HG03139 (cell line): ENCODE measurements around the gene ZNF630.
"Not testable (repeated sequence)": the region's sequence is repeated elsewhere in the genome, so short reads cannot be mapped to it uniquely, and the experiment has no call there.

Experiments used
- ATAC-seq: cut with Tn5 transposase; IDR thresholded peaks from one replicate; pipeline ENCODE4 v1.9.1; 2021; ENCODE audit not compliant: unreplicated experiment

Gene ZNF630

DNA sequence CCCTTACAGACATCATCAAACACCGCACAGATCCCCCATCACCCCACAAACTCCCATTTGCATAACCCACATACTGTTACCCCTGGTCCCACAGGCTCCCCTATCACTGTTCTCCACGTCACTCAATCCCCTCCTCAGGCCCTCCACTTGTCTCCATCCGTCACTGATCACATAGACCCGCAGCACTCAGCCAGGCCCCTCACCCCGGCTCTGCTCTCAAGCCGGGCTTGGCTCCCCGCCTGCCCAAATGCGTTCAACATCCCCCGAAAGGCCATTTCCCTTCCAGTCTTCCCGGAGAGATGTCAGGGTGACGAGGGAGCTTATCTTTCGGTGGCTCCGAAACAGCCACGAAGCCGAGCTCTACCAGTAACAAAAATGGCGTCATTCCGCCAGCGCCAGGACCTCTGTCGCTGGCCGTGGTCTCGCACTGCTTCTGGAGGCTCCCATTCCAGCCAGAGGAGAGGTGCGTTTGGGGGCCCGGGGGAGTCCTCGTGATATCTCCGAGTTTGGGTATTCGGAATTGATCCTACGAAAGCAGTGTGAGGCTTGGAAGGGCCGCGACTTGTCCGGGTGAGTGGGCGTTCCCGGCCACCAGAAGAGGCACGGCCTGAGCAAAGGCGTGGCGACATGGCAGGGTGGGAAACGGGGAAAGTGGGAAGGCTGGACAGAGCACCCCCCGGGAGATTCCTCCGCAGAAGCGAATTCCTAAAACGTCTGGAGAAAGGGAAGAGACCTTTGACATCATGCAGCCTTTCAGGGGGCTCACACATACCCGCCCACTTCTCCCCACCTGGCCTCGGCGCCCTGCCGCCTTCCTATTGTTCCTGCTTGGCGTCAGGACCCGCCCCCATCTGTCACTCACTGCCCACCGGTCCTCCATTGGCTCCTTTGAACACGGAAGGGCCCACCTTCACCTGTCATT, at the start of gene ZNF630:
TSS of gene ZNF630 (minus strand) at position 577 of the 922 bp plus-strand sequence. CDS start 4,754 bp downstream, outside the sequence.
- peak; percentile 89 for ATAC-seq

DNA sequence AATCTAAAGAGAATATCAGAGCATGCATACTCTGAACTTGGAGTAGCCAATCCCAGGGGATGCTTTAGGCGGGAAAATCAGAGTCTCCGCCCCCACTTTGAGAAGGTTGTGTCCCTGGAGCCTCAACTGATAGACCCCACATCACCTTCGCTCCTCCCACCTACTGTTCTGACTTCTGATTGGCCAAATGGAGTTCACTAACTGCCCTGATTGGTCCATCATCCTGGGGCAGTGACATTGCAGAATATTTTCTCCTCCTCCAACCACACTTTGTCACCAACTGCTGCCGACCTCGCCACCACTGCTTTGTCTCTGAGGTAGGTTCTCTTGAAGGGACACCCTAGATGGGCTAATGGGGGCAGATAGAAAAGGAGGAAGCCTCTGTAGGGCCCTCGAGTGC, 36.3 kb upstream of the ZNF630 start:
- no peak for ATAC-seq

DNA sequence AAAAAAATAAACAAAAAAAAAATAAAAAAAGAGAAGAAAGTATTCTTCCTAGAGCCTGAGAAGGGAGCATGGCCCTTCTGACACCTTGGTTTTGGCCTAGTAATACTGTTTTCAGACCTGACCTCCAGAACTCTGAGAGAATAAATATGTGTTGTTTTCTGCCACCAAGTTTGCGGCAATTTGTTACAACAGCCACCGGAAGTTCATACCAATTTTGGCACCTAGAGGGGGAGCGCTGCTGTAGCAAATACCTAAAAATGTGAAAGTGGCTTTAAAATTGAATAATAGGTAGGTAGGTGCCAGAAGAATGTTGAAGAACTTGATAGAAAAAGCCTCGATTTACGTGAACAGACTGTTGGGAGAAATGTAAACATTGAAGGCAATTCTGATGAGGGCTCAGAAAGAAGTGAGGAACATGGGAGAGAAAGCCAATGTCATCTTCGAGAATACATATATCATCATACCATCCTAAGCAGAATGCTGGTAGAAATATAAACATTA, 31.5 kb upstream of the ZNF630 start:
- ATAC-seq = no peak

DNA sequence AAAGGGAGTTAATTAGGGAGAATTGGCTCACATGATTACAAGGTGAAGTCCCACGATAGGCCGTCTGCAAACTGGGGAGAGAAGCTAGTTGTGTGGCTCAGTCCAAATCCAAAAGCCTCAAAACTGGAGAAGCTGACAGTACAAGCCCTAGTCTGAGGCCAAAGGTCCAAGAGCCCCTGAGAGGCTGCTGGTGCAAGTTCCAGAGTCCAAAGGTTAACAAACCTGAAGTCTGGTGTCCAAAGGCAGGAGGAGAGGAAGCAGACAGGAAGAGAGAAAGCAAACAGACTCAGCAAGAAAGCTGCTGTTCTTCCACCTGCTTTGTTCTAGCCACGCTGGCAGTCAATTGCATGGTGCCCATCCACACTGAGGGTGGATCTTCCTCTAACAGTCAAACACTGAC, 30.0 kb upstream of the ZNF630 start:
- ATAC-seq = no peak

DNA sequence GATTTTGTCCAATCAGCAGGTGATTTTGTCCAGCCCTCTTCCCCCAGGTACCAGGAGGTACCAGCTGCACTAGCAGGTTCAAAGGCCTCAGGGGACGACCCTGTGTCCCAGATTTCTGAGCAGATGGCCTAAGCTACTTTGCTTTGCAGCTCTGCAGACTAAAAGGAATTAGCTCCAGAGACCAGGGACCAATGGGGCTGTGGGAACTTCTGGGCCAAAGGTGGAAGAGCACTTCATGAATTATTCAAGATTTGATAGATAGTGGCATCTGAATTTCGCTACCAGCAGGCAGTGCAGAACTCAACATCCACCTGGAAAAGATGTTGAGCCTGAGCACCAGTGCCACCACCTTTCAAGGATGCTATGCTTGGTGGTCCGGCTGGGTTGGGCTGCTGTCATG, 21.1 kb upstream of the ZNF630 start:
- ATAC-seq = not testable (repeated sequence)

DNA sequence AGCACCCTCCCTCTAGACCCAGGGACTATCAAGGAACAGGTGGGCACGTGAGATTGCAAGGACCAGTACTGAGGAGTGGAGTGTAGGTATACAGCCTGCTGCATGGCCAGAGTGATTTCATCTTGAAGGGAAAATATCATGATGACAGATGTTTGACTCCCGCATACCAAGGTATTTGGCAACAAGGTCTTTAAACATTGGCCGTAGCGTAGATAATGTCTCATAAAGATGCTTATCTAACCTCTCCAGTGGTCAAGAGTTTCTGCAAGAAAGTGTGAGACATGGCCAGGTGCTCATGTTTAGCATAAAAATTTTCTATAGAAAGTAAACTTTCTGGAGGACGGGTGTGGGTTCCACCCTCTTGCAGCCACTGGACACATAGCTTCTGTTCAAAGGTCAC, 18.7 kb upstream of the ZNF630 start:
- no peak for ATAC-seq

DNA sequence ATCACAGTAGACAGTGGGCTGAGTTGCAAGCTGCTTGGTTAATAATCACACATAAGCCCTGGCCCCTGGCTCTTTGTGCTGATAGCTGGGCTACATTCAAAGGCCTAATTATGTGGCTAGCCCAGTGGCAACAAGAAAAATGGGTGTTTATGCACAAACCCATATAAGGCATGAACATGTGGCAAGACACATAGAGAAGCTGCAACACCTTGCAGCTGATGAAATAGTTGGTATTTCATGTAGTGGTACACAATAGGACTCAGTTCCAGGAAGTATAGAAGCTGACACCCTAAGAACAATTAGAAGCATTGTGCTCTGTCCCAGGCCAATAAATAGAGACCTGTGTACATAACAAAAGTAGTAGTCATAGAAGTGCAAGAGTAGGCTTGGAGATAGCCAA, 14.6 kb upstream of the ZNF630 start:
- ATAC-seq = no peak

DNA sequence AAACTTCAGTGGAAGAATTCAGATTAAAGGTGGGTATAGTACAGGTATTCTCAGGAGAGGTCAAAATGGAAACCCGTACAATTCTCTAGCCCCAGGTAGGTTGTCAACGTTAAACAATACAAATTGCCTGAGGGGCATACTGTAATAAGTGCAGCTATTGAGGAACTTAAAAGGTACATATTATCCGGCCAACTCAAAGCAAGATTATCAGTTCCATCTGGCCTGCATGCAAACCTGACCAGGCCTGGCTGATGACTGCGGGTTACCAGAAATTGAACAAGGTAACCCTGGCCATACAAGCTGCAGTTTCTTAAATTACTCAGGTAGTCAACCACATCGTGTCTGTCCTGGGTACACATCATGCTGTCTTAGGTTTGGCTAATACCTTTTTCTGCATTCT, 12.3 kb upstream of the ZNF630 start:
- ATAC-seq = no peak

DNA sequence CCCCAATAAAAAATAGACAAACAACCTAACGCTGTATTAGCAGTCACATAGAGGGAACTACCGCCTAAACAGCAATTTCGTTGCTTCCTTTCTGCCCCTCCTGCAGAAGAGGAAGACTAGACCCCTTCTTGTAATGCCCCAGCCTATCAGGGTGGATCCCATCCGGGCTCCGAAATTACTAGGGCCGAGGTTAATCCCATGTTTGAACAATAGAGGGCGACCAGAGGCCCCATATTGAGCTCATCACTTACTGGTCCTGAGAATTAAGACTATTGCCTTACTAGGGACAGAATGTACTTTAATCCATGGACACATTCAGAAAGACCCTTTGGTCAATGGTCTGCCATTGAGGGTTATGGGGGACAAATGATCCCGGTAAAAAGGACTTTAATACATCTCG, 11.8 kb upstream of the ZNF630 start:
- ATAC-seq = no peak

DNA sequence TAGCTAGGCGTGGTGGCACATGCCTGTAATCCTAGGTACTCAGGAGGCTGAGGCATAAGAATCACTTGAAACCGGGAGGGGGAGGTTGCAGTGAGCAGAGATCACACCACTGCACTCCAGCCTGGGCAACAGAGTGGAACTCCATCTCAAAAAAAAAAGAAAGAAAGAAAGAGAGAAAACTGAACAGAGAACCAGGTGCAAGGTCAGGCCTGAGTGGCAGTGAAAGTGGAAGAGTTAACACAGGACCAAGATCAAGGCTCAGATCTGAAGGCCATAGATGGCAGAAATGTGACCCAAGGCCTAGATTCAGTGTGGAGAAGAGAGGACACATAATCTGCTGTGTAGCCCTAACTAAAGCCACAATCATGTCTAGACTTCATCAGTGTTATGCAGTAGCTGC, 4.9 kb upstream of the ZNF630 start:
- no peak for ATAC-seq

DNA sequence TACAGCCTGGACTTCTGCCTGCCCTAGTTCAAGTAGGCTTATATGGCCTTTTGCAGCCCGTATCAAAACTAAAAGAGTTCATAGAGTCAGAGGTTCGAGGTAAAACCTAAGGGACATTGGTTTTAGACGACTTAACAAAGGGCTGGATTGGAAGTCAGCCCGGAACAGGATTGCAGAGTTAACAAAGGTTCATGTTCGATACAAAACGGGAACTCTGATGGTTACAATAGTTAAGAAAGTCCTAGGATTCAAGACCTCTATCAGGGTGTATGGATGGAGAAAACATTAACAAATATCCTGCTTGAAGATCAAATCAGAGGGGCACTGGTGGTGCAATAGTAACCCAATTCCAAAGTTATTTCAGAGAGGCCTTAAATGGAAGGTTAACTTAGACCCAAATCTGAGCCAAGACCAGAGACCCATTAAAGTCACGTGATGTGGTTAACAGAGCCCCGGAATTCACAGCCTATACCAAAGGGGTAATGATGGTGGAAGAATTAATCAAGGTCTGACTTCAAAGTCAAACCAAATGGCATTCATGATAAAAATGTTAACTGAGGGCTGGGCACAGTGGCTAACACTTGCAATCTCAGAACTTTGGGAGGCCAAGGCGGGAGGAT, 656 bp upstream of the ZNF630 start:
- no peak for ATAC-seq

DNA sequence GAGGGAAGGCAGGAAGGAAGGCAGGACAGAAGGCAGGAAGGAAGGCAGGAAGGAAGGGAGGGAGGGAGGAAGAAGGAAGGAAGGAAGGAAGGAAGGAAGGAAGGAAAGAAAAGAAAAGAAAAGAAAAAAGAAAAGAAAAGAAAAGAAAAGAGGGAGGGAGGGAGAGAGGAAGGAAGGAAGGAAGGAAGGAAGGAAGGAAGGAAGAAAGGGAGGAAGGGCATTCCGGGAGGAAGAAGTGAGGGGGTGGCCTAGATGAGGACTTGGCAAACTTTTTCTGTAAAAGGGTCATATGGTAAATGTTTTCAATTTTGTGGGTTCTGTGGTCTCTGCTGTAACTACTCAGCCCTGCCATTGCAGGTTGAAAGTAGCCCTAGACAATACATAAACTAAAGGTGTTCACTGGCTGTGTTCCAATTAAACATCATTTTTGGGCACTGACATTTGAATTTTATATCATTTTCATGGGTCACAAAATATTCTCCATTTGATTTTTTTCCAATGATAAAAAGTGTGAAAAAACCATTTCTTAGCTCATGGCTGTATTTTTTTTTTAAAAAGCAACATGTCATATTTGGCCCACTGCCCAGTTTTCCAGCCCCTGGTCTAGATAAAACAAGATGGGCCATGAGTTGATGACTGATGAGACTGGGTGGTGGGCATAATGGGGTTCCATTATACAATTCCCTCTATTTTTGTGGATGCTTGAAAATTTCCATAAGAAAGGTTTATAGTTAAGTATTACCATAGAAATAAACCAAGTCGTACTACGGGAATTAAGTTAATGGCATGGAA, 3.1 kb downstream of the ZNF630 start:
- ATAC-seq = no peak

DNA sequence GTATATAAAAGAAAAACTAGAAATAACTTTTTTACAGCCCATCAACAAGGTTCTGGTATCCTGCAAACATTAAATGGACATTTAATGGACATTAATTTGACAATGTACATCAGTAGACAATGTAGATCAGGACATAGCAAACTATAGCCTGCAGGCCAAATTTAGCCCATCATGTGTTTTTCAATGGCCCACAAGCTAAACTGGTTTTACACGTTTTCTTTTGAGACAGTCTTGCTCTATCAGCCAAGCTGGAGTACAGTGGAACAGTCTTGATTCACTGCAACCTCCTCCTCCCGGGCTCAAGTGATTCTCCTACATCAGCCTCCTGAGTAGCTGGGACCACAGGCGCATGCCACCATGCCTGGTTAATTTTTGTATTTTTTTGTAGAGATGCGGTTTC, 7.2 kb downstream of the ZNF630 start:
- ATAC-seq = no peak

DNA sequence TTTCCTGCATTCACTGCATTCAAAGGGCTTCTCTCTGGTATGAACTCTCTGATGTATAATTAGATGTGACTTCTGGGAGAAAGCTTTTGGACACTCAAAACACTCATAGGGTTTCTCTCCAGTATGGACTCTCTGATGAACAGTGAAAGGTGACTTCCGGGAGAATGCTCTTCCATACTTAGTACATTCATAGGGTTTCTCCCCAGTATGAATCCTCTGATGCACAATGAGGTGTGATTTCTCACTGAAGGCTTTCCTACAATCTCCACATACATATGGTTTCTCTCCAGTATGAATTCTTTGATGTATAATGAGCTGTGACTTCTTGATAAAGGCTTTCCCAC, 12.2 kb downstream of the ZNF630 start:
- no peak for ATAC-seq

DNA sequence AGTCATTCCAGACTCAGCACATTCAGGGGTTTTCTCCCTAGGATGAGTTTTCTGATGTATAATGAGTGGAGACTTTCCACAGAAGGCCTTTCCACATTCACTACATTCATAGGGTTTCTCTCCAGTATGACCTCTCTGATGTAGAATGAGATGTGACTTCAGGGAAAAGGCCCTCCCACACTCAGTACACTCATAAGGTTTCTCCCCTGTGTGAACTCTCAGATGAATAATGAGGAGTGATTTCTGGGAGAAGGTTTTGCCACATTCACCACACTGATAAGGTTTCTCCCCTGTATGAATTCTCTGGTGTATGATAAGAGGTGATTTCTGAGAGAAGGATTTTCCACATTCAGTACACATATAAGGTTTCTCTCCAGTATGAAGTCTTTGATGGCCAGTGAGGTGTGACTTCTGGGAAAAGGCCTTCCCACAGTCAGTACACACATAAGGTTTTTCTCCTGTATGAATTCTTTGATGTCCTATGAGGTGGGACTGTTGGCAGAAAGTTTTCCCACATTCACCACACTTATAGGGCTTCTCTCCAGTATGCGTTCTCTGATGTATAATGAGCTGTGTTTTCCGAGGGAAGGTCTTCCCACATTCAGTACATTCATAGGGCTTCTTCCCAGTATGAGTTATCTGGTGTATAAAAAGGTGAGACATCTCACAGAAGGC, 12.7 kb downstream of the ZNF630 start:
- ATAC-seq = no peak

DNA sequence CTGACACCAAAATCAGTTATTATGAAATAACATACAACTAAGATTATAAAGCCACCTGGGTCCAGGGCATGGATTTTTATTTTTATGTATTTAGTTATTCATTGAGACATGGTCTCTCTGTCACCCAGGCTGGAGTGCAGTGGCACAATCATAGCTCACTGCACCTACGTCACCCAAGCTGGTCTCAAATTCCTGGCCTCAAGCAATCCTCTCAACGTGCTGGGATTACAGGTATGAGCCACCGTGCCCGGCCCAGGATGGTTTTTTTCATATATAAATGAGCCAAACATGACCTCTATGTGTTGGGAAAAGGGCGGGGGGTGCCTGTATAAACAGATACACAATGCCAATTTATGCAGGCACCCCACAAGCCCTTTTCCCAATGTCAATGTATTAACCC, 24.6 kb downstream of the ZNF630 start:
- ATAC-seq = no peak

DNA sequence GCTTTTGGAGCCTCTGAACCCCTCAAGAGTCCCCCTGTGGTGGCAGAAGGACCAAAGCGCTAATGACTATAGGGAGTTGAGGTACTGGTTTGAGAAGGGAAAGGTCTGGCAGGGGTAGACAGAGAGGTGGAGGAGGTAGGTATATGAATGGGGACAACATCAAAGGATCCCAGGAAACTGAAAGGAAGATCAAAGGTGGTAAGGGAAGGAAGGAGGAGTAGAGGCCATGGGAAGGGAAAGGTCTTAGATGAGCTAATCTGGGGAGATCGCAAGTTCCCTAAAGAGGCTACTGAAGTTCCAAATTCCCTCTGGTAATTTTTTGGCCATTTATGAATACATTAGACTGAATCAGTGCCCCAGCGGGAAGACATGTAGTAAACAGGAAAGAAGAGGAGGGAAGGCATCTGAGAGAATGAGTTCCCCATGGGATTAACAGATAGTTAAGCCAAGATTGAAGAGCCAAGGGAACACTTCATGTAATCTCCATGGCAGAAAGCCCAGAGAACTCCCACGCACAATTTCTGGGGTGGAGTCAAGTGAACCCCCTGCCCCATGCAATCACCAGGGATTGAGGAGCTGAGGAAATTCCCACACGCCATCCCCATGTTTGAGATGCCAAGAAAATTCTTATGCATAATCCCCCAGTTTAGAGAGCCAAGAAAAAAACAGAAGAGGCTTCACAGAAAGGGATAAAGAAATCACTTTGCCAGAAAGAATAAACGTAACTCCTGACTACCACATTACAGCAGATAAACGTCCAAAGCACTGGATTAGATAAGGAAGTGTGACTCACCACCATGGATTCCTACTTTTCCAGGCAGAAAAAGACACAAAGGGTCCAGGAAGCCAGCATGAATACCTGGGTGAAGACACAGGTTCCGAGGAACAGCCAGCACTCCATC, 25.8 kb downstream of the ZNF630 start:
- ATAC-seq = no peak

DNA sequence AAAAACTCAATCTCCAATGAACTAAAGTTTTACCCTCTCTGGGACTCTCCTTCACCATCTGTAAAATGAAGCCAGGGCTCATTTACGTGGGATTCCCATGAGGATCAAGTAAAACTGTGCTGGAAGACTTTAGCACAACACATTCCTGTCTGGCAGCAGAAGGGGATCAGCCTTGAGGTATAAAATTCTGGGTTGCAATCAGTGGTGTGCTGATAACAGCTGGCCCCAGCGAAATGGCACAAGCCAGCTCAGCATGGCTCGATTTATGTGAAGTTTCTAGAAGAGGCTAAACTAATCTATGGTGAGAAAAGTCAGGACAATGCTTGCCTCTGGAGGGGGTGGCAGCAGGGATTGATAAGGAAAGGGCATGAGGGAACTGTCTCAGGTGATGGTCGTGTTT, 28.4 kb downstream of the ZNF630 start:
- ATAC-seq = no peak

DNA sequence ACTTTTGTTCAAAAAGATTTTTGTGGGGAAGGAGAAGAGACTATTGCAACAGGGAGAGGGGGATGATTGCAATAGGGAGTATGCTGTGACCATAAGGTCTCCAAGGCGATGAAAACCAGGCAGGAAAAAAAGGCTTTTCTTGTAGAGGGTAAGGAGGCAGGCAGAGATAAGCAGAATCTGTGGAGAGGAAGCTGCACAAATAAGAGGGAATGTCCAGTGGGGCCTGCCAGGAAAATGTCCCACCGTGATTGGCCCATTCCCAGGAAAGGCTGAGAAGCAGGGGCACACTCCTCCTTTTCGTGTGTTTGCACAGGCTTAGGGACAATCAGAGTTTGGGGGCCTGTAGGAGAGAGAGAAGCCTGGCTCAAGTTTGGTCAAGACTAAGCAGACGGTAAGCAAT, 35.5 kb downstream of the ZNF630 start:
- no peak for ATAC-seq

DNA sequence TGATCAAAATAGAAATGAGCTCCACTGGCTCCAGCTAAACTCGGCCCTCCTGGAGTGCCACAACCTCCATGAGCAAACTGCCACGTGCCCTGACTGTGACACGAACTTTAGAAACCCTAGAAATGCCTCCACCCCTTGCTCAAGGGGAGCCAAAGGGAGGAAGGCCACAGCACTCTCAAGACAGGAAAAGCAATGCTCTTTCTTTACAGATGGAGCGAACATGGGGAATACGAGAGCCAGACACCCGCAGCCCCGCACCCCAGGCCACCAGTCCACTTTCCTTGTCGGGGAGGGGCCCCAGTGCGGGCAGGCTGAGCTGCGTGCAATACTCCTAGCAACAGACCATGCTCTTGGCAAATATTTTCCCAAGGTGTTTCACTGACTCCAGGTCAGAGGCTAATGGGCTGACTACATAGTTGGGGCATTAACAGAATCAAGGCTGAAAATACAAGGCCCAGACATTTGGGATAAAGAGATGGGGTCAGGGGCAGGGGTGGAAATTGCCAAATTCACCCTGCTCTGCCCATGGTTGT, 40.7 kb downstream of the ZNF630 start:
- not testable (repeated sequence) for ATAC-seq
